IPS DF 4.7 (cell line): ENCODE results near the gene EID3.
A peak's percentile ranks its signal among the peaks of the same experiment; 100 is the strongest.
"Not testable (repeated sequence)": the region's sequence is repeated elsewhere in the genome, so short reads cannot be mapped to it uniquely, and the experiment has no call there.

Source experiments
- DNase-seq: peaks from one replicate; pipeline ENCODE4 v3.0.0-alpha.2; 2013; ENCODE audit warnings: low spot score; ENCODE audit errors: extremely low read depth

Gene EID3

DNA sequence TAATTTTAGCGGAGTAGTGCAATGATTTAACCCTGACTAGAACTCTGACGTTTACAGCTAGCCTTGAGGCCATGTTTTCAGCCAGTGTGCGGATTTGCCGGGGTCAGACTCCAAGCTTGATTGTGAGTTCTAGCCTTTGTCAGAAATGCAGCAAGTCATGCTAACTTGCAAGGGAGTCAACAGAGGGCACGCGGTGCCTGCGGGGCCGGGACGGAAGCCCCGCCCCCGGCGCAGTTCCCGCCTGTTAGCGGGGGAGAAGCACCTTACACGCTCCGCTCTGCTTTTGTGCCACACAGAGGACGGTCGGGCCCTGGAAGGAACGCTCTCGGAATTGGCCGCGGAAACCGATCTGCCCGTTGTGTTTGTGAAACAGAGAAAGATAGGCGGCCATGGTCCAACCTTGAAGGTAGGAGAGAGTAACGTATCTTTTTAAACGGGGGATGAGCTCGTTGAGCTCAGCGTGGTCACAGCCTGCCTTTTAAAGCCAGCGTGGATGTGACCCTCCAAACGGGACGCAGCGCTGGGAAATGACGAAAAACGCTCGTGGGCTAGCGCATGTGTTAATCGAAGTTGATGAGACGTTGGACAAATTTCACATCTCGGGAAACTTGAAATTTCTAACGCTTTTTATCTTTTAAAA lies 14.8 kb upstream of the EID3 start:
- peak; percentile 76 for DNase-seq

- DNase-seq = no peak
Observed at GRCh38 chr12:104290320-104290719, 13.2 kb upstream of the EID3 start.

GRCh38 chr12:104290855-104291254 lies 12.7 kb upstream of the EID3 start:
- DNase-seq = no peak

- DNase-seq = no peak
Observed at GRCh38 chr12:104291867-104292524, 11.5 kb upstream of the EID3 start.

DNA sequence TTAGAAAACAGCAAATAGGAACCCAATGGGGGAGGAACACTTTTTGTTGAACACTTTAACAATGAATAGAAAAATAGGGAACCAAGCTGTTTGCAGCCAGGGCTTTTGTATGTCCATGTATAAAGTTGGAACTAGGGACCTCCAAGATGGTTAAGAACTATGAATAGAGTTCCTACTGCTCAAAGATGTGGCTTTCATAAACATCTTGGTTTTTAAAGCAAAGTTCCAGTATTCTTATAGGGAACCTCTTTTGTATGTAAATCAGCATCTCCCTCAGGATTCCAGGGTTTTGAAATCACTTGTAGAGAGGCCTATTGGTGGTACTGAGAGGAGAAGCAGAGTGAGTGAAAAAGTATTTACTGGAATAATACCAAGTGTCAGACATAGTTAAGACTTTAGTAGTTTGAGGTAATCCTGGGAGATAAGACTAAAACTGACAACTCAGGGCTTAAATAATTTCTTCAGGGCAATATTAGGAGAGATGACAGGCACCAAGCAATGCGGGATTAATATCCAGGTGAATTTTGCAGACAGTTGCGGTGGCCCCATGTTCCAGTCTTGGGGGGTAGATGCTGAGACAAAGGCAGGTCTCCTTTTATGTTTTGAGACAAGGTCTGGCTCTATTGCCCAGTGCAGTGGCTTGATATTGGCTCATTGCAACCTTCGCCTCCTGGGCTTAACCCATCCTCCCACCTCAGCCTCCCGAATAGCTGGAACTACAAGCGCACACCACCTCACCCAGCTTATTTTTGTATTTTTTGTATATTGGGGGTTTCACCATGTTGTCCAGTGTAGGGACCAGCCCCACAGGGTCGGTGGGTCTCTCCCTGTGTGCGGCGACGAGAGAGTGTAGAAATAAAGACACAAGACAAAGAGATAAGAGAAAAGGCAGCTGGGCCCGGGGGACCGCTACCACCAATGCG lies 10.4 kb upstream of the EID3 start:
- no peak for DNase-seq

- DNase-seq = not testable (repeated sequence)
Observed at GRCh38 chr12:104294158-104294859, 9.2 kb upstream of the EID3 start.

GRCh38 chr12:104294927-104295668 lies 8.4 kb upstream of the EID3 start:
- no peak for DNase-seq

DNA sequence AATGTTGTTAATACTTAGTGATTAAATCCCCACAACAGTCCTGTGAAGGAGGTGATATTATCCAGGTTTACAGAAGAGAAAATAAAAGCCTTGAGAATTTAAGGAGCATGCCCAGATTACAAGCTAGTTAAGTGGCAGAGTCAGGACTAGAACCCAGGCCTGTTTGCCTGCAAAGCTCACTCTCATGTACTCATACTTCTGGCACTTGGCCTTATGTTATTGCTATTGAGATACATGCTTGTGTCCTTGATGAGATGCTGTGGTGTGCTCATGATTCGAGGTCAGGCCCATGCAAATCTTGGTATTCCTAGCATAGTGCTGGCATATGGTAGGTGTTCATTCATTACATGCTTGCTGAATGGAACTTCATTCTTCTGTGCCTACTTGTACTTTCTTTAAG lies 7.6 kb upstream of the EID3 start:
- no peak for DNase-seq

GRCh38 chr12:104296718-104297117 lies 6.8 kb upstream of the EID3 start:
- no peak for DNase-seq

GRCh38 chr12:104297477-104298113 lies 5.9 kb upstream of the EID3 start:
- DNase-seq = no peak

- no peak for DNase-seq
Observed at GRCh38 chr12:104299842-104300481, 3.6 kb upstream of the EID3 start.

DNA sequence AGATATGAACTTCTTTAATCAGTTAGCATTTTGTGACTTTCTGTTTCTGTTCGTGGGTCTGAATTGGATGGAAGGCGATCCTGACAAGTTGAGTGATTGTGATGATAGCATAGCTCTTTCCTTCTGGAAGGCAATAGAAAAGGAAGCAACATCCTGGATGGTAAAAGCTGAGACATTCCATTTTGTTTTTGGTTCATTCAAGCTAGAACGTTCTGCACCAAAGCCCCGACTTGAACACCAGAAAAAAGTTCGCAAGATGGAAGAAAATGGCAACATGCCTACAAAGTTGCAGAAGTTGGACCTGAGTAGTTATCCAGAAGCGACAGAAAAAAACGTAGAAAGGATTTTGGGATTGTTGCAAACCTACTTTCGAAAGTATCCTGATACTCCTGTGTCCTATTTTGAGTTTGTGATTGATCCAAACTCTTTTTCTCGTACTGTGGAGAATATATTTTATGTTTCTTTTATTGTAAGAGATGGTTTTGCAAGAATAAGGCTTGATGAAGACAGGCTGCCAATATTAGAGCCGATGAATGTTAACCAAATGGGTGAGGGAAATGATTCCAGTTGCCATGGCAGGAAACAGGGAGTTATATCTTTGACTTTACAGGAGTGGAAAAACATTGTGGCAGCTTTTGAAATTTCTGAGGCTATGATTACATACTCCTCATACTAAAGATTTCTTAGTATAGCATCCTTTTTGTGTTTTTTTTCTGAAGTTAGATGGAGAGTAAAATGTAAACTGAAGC lies 896 bp downstream of the EID3 start:
- no peak for DNase-seq

- no peak for DNase-seq
Observed at GRCh38 chr12:104305349-104305748, 1.8 kb downstream of the EID3 start.

GRCh38 chr12:104306376-104306775 lies 2.8 kb downstream of the EID3 start:
- no peak for DNase-seq

DNA sequence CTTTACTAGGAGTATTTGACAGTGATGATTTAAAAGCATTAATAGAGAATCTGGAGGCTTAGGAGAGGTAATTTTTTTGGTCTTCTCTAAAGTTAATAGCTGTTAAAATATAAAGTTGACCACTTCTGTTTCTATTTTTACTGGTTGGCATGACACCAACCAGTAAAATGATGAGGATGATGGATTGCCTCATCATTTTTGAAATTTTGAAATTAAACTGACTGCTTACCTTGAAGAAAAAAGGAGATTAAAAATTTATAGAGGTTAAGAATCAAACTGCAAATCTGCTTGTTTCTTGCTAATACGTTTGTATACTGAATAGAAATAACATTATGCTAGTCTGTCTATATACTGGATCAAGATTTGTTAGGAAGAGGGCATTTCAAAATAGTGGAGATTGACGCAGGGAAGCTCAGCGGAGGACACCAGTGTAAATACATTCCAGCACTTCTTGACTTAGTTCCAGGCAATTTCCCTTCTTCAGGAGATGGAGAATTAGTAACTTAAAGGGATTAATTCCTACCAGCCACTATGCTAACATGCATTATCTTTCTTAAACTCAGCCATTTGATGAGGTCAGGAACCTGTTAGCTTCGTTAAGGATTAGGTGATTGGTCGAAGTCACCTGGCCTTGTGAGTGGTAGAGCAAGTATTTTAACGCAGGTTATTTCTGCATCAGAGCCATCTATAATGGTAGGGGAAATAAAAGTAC lies 3.6 kb downstream of the EID3 start:
- no peak for DNase-seq

- DNase-seq = no peak
Observed at GRCh38 chr12:104307655-104308000, 4.1 kb downstream of the EID3 start.

DNA sequence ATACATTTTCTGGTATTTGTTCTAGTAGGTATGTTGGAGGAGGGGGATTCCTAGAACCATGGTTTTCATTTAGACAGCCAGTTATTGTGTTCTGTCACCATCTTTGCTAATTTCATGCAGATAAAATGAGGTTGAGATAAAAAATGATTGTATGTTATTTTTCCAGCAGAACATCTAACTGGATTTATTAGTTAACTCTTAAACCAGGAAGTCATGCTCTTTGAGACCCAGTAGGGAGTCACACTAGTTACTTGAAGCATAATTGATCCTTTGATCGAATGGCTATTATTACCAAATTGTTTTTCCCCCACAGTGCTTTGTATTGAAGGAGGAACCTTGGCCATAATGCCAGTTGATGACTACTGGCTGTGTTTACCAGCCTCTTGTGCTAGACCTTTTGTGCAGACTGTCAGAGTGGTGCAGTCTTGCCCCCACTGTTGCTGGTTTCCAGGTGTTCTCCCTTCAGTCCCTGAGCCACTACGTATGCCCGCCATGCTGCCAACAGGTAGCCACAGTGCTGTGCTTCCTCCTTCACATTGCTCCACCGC lies 6.0 kb downstream of the EID3 start:
- DNase-seq = no peak
